Astrocyte (in vitro differentiated cells and primary cell): Measurements from ENCODE around the gene OR4E2.

Experiments
- EZH2 ChIP-seq: IDR thresholded peaks from 2 replicates; pipeline ENCODE4 v1.6.1; 2012; ENCODE audit warnings: mild to moderate bottlenecking, low read length, inconsistent platforms; ENCODE audit not compliant: insufficient read depth
- TF ChIP-seq, protein P1 (sequence below): IDR thresholded peaks from 2 replicates; pipeline ENCODE4 v1.5.1; 2011; ENCODE audit warnings: low read depth, mild to moderate bottlenecking, inconsistent platforms, low read length, moderate library complexity; ENCODE audit not compliant: insufficient read depth

DNA sequence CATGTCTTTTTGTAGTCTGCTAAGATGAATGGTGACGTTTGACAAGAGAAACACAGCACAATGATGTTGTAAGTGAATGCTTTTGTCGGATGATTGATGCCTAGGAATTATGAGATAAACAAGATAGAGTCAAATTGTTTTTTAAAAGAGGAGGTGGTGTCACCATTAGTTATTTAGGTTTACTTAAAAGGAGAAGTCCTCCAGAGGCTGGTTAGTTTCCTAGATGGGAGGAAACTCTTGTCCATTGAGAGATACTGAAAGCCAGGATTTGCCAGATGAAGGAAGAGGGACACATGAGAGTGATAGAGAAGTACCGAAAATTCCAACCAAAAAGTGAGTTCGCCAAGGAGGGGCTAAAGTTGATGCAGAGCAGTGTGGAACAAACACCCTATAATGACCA is 18.8 kb upstream of the OR4E2 start, which contains the start of gene OR10G2:
- TF ChIP-seq EZH2, result no peak
- TF ChIP-seq, protein P1, sequence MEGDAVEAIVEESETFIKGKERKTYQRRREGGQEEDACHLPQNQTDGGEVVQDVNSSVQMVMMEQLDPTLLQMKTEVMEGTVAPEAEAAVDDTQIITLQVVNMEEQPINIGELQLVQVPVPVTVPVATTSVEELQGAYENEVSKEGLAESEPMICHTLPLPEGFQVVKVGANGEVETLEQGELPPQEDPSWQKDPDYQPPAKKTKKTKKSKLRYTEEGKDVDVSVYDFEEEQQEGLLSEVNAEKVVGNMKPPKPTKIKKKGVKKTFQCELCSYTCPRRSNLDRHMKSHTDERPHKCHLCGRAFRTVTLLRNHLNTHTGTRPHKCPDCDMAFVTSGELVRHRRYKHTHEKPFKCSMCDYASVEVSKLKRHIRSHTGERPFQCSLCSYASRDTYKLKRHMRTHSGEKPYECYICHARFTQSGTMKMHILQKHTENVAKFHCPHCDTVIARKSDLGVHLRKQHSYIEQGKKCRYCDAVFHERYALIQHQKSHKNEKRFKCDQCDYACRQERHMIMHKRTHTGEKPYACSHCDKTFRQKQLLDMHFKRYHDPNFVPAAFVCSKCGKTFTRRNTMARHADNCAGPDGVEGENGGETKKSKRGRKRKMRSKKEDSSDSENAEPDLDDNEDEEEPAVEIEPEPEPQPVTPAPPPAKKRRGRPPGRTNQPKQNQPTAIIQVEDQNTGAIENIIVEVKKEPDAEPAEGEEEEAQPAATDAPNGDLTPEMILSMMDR, result no peak
